Liver (tissue), 3 donors: ENCODE results near the gene CHAF1B.

Experiments
- EGR1 ChIP-seq, 2 donors: IDR thresholded peaks; 2 replicates each; pipeline ENCODE4 v1.6.1; 2016 to 2018; ENCODE audit warnings: antibody characterized with exemption in 2 of 2, low read depth in 2 of 2
- FOXA1 ChIP-seq: IDR thresholded peaks from 2 replicates; pipeline ENCODE4 v1.6.1; 2016; ENCODE audit warnings: antibody characterized with exemption
- FOXA2 ChIP-seq: IDR thresholded peaks from 2 replicates; pipeline ENCODE4 v1.6.1; 2016; ENCODE audit warnings: antibody characterized with exemption
- GABPA ChIP-seq, 2 donors: IDR thresholded peaks in 1 of 2; conservative IDR thresholded peaks in 1 of 2; 2 replicates each; pipeline ENCODE4 v1.6.1; 2016; ENCODE audit warnings: antibody characterized with exemption in 2 of 2, mild to moderate bottlenecking in 1 of 2, moderate library complexity in 1 of 2
- HNF4A ChIP-seq, 2 donors: conservative IDR thresholded peaks; 2 replicates each; pipeline ENCODE4 v1.6.1; 2016; ENCODE audit warnings: antibody characterized with exemption in 2 of 2, mild to moderate bottlenecking in 2 of 2
- JUND ChIP-seq, 2 donors: IDR thresholded peaks; 2 replicates each; pipeline ENCODE4 v1.6.1; 2016; ENCODE audit warnings: antibody characterized with exemption in 2 of 2
- RXRA ChIP-seq, 2 donors: IDR thresholded peaks; 2 replicates each; pipeline ENCODE4 v1.6.1; 2017 to 2018; ENCODE audit warnings: antibody characterized with exemption in 2 of 2, mild to moderate bottlenecking in 1 of 2
- SP1 ChIP-seq: IDR thresholded peaks from 2 replicates; pipeline ENCODE4 v1.6.1; 2018; ENCODE audit warnings: antibody characterized with exemption, mild to moderate bottlenecking
- TAF1 ChIP-seq: conservative IDR thresholded peaks from 2 replicates; pipeline ENCODE4 v1.6.1; 2016; ENCODE audit warnings: antibody characterized with exemption, mild to moderate bottlenecking
- YY1 ChIP-seq: IDR thresholded peaks from 2 replicates; pipeline ENCODE4 v1.6.1; 2016; ENCODE audit warnings: antibody characterized with exemption, mild to moderate bottlenecking
- TF ChIP-seq, protein P1 (sequence below): fragments of 150-350 bp; IDR thresholded peaks from 2 replicates; pipeline ENCODE4 v1.5.1; 2017; ENCODE audit warnings: improper control_type of control experiment, low read depth, low read length; ENCODE audit not compliant: missing input control
- TF ChIP-seq, protein P2 (sequence below): IDR thresholded peaks from 2 replicates; pipeline ENCODE4 v1.6.1; 2016; ENCODE audit warnings: antibody characterized with exemption
- TF ChIP-seq, protein P3 (sequence below): IDR thresholded peaks from 2 replicates; pipeline ENCODE4 v1.6.1; 2016; ENCODE audit warnings: antibody characterized with exemption
- TF ChIP-seq, protein P4 (sequence below): IDR thresholded peaks from 2 replicates; pipeline ENCODE4 v1.6.1; 2016; ENCODE audit warnings: antibody characterized with exemption, mild to moderate bottlenecking
- donor health status: healthy.
- donor health status: healthy.

DNA sequence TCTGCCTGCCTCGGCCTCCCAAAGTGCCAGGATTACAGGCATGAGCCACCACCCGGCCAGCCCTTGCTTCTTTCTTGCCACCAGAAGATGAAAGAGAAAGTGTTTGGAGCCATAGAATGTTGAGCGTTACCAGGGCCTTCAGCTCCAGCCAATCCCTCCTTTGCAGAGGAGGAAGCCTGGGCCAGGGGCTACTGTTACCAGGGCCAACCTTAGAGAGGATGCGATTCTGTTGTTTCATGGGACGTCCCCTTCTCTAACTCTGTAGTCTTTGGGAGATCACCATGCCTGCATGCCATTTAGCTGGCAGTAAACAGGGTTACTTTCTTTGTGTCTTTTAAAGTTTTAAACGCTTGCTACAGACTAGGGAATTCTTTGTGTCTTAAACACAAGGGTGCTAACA, 49.0 kb downstream of the CHAF1B start:
- TF ChIP-seq, protein P1, sequence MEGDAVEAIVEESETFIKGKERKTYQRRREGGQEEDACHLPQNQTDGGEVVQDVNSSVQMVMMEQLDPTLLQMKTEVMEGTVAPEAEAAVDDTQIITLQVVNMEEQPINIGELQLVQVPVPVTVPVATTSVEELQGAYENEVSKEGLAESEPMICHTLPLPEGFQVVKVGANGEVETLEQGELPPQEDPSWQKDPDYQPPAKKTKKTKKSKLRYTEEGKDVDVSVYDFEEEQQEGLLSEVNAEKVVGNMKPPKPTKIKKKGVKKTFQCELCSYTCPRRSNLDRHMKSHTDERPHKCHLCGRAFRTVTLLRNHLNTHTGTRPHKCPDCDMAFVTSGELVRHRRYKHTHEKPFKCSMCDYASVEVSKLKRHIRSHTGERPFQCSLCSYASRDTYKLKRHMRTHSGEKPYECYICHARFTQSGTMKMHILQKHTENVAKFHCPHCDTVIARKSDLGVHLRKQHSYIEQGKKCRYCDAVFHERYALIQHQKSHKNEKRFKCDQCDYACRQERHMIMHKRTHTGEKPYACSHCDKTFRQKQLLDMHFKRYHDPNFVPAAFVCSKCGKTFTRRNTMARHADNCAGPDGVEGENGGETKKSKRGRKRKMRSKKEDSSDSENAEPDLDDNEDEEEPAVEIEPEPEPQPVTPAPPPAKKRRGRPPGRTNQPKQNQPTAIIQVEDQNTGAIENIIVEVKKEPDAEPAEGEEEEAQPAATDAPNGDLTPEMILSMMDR: no peak
- TF ChIP-seq SP1 (no peak), FOXA2 (no peak), YY1 (no peak), JUND (IDR thresholded peaks at IDR 0.05) (no peak), TAF1 (no peak), EGR1 (IDR thresholded peaks at IDR 0.05; ENCODE audit: low read depth in 2 of 2) (no peak), HNF4A (conservative IDR thresholded peaks at IDR 0.05) (no peak), GABPA (IDR thresholded peaks at IDR 0.05 in 1 of 2, conservative IDR thresholded peaks at IDR 0.05 in 1 of 2) (no peak), FOXA1 (no peak), RXRA (IDR thresholded peaks at IDR 0.05) (no peak)
- TF ChIP-seq, protein P2, sequence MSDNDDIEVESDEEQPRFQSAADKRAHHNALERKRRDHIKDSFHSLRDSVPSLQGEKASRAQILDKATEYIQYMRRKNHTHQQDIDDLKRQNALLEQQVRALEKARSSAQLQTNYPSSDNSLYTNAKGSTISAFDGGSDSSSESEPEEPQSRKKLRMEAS: no peak
- TF ChIP-seq, protein P3, sequence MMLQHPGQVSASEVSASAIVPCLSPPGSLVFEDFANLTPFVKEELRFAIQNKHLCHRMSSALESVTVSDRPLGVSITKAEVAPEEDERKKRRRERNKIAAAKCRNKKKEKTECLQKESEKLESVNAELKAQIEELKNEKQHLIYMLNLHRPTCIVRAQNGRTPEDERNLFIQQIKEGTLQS: no peak
- TF ChIP-seq, protein P4, sequence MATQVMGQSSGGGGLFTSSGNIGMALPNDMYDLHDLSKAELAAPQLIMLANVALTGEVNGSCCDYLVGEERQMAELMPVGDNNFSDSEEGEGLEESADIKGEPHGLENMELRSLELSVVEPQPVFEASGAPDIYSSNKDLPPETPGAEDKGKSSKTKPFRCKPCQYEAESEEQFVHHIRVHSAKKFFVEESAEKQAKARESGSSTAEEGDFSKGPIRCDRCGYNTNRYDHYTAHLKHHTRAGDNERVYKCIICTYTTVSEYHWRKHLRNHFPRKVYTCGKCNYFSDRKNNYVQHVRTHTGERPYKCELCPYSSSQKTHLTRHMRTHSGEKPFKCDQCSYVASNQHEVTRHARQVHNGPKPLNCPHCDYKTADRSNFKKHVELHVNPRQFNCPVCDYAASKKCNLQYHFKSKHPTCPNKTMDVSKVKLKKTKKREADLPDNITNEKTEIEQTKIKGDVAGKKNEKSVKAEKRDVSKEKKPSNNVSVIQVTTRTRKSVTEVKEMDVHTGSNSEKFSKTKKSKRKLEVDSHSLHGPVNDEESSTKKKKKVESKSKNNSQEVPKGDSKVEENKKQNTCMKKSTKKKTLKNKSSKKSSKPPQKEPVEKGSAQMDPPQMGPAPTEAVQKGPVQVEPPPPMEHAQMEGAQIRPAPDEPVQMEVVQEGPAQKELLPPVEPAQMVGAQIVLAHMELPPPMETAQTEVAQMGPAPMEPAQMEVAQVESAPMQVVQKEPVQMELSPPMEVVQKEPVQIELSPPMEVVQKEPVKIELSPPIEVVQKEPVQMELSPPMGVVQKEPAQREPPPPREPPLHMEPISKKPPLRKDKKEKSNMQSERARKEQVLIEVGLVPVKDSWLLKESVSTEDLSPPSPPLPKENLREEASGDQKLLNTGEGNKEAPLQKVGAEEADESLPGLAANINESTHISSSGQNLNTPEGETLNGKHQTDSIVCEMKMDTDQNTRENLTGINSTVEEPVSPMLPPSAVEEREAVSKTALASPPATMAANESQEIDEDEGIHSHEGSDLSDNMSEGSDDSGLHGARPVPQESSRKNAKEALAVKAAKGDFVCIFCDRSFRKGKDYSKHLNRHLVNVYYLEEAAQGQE: no peak
